WTC11 (cell line): ENCODE results near the gene TEK.

Experiments used
- CBFB ChIP-seq: sonication (generic); formaldehyde crosslinking; IDR thresholded peaks from 2 replicates; pipeline ENCODE4 v1.8.1; 2022; ENCODE audit warnings: mild to moderate bottlenecking, low read depth, missing genetic modification reagents
- CREM ChIP-seq: sonication (generic); formaldehyde crosslinking; IDR thresholded peaks from 2 replicates; pipeline ENCODE4 v1.8.1; 2022; ENCODE audit warnings: mild to moderate bottlenecking, missing genetic modification reagents, moderate library complexity
- ESRRA ChIP-seq: sonication (generic); formaldehyde crosslinking; IDR thresholded peaks from 2 replicates; pipeline ENCODE4 v1.8.1; 2022; ENCODE audit warnings: mild to moderate bottlenecking, missing genetic modification reagents, borderline replicate concordance
- JUN ChIP-seq: sonication (generic); formaldehyde crosslinking; IDR thresholded peaks from 2 replicates; pipeline ENCODE4 v1.8.0; 2023; ENCODE audit warnings: mild to moderate bottlenecking, missing genetic modification reagents
- NR3C1 ChIP-seq: sonication (generic); formaldehyde crosslinking; conservative IDR thresholded peaks from 2 replicates; pipeline ENCODE4 v1.8.1; 2023; ENCODE audit warnings: low read depth, mild to moderate bottlenecking, missing genetic modification reagents
- SMAD3 ChIP-seq: sonication (generic); formaldehyde crosslinking; IDR thresholded peaks from 2 replicates; pipeline ENCODE4 v1.8.0; 2022; ENCODE audit warnings: missing genetic modification reagents, mild to moderate bottlenecking, borderline replicate concordance
- SP1 ChIP-seq: sonication (generic); formaldehyde crosslinking; conservative IDR thresholded peaks from 2 replicates; pipeline ENCODE4 v1.8.1; 2022; ENCODE audit warnings: missing genetic modification reagents
- TCF7 ChIP-seq: sonication (generic); formaldehyde crosslinking; IDR thresholded peaks from 2 replicates; pipeline ENCODE4 v1.8.0; 2022; ENCODE audit warnings: mild to moderate bottlenecking, low read depth, missing genetic modification reagents, moderate library complexity
- ZNF219 ChIP-seq: sonication (generic); formaldehyde crosslinking; IDR thresholded peaks from 2 replicates; pipeline ENCODE4 v1.8.0; 2023; ENCODE audit warnings: missing genetic modification reagents, mild to moderate bottlenecking, borderline replicate concordance
- TF ChIP-seq, protein P1 (sequence below): sonication (generic); formaldehyde crosslinking; IDR thresholded peaks from 2 replicates; pipeline ENCODE4 v1.8.1; 2023; ENCODE audit warnings: mild to moderate bottlenecking, missing genetic modification reagents, moderate library complexity
- TF ChIP-seq, protein P2 (sequence below): fragments of 200-600 bp; IDR thresholded peaks from 2 replicates; pipeline ENCODE4 v1.8.0; 2022; ENCODE audit warnings: antibody characterized with exemption
- TF ChIP-seq, protein P3 (sequence below): sonication (generic); formaldehyde crosslinking; IDR thresholded peaks from 2 replicates; pipeline ENCODE4 v1.8.1; 2023; ENCODE audit warnings: mild to moderate bottlenecking, missing genetic modification reagents, borderline replicate concordance
- TF ChIP-seq, protein P4 (sequence below): sonication (generic); formaldehyde crosslinking; IDR thresholded peaks from 2 replicates; pipeline ENCODE4 v1.8.0; 2022; ENCODE audit warnings: missing genetic modification reagents
- TF ChIP-seq, protein P5 (sequence below): sonication (generic); formaldehyde crosslinking; conservative IDR thresholded peaks from 2 replicates; pipeline ENCODE4 v1.8.1; 2022; ENCODE audit warnings: mild to moderate bottlenecking, missing genetic modification reagents

DNA sequence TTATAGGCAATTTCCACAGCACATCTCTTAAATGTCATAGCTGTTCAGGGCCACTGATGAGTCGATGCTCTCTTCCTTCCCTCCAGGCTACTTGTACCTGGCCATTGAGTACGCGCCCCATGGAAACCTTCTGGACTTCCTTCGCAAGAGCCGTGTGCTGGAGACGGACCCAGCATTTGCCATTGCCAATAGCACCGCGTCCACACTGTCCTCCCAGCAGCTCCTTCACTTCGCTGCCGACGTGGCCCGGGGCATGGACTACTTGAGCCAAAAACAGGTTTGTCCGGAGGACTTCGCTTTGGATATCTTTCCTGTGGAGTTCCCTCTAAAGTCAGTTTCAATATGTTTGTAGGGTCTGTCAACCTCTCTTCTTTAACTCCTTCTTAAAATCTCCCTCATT lies 103.6 kb downstream of the TEK start:
- TF ChIP-seq NR3C1 (CRISPR knock-in tag) (no peak), JUN (CRISPR knock-in tag) (no peak), ESRRA (CRISPR knock-in tag) (no peak), CBFB (CRISPR knock-in tag) (no peak), ZNF219 (no peak), TCF7 (CRISPR knock-in tag) (no peak), SP1 (no peak), SMAD3 (CRISPR knock-in tag) (no peak), CREM (CRISPR knock-in tag) (no peak)
- TF ChIP-seq, protein P1, sequence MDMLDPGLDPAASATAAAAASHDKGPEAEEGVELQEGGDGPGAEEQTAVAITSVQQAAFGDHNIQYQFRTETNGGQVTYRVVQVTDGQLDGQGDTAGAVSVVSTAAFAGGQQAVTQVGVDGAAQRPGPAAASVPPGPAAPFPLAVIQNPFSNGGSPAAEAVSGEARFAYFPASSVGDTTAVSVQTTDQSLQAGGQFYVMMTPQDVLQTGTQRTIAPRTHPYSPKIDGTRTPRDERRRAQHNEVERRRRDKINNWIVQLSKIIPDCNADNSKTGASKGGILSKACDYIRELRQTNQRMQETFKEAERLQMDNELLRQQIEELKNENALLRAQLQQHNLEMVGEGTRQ (CRISPR knock-in tag) = no peak
- TF ChIP-seq, protein P2, sequence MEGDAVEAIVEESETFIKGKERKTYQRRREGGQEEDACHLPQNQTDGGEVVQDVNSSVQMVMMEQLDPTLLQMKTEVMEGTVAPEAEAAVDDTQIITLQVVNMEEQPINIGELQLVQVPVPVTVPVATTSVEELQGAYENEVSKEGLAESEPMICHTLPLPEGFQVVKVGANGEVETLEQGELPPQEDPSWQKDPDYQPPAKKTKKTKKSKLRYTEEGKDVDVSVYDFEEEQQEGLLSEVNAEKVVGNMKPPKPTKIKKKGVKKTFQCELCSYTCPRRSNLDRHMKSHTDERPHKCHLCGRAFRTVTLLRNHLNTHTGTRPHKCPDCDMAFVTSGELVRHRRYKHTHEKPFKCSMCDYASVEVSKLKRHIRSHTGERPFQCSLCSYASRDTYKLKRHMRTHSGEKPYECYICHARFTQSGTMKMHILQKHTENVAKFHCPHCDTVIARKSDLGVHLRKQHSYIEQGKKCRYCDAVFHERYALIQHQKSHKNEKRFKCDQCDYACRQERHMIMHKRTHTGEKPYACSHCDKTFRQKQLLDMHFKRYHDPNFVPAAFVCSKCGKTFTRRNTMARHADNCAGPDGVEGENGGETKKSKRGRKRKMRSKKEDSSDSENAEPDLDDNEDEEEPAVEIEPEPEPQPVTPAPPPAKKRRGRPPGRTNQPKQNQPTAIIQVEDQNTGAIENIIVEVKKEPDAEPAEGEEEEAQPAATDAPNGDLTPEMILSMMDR = no peak
- TF ChIP-seq, protein P3, sequence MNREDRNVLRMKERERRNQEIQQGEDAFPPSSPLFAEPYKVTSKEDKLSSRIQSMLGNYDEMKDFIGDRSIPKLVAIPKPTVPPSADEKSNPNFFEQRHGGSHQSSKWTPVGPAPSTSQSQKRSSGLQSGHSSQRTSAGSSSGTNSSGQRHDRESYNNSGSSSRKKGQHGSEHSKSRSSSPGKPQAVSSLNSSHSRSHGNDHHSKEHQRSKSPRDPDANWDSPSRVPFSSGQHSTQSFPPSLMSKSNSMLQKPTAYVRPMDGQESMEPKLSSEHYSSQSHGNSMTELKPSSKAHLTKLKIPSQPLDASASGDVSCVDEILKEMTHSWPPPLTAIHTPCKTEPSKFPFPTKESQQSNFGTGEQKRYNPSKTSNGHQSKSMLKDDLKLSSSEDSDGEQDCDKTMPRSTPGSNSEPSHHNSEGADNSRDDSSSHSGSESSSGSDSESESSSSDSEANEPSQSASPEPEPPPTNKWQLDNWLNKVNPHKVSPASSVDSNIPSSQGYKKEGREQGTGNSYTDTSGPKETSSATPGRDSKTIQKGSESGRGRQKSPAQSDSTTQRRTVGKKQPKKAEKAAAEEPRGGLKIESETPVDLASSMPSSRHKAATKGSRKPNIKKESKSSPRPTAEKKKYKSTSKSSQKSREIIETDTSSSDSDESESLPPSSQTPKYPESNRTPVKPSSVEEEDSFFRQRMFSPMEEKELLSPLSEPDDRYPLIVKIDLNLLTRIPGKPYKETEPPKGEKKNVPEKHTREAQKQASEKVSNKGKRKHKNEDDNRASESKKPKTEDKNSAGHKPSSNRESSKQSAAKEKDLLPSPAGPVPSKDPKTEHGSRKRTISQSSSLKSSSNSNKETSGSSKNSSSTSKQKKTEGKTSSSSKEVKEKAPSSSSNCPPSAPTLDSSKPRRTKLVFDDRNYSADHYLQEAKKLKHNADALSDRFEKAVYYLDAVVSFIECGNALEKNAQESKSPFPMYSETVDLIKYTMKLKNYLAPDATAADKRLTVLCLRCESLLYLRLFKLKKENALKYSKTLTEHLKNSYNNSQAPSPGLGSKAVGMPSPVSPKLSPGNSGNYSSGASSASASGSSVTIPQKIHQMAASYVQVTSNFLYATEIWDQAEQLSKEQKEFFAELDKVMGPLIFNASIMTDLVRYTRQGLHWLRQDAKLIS = no peak
- TF ChIP-seq, protein P4, sequence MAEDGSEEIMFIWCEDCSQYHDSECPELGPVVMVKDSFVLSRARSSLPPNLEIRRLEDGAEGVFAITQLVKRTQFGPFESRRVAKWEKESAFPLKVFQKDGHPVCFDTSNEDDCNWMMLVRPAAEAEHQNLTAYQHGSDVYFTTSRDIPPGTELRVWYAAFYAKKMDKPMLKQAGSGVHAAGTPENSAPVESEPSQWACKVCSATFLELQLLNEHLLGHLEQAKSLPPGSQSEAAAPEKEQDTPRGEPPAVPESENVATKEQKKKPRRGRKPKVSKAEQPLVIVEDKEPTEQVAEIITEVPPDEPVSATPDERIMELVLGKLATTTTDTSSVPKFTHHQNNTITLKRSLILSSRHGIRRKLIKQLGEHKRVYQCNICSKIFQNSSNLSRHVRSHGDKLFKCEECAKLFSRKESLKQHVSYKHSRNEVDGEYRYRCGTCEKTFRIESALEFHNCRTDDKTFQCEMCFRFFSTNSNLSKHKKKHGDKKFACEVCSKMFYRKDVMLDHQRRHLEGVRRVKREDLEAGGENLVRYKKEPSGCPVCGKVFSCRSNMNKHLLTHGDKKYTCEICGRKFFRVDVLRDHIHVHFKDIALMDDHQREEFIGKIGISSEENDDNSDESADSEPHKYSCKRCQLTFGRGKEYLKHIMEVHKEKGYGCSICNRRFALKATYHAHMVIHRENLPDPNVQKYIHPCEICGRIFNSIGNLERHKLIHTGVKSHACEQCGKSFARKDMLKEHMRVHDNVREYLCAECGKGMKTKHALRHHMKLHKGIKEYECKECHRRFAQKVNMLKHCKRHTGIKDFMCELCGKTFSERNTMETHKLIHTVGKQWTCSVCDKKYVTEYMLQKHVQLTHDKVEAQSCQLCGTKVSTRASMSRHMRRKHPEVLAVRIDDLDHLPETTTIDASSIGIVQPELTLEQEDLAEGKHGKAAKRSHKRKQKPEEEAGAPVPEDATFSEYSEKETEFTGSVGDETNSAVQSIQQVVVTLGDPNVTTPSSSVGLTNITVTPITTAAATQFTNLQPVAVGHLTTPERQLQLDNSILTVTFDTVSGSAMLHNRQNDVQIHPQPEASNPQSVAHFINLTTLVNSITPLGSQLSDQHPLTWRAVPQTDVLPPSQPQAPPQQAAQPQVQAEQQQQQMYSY (CRISPR knock-in tag) = no peak
- TF ChIP-seq, protein P5, sequence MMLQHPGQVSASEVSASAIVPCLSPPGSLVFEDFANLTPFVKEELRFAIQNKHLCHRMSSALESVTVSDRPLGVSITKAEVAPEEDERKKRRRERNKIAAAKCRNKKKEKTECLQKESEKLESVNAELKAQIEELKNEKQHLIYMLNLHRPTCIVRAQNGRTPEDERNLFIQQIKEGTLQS (CRISPR knock-in tag) = no peak
